SK-N-SH (cell line): ENCODE data around the gene KCNN1.

Source experiments
- EP300 ChIP-seq, 2 experiments: IDR thresholded peaks; 2 replicates each; pipeline versions ENCODE4 v1.4.0 to v1.6.1; 2012; ENCODE audit warnings: borderline replicate concordance in 1 of 2, low read depth in 1 of 2, low read length in 1 of 2
- EZH2phosphoT487 ChIP-seq: fragments of 200-600 bp; sonication (generic); IDR thresholded peaks from 2 replicates; pipeline ENCODE4 v1.6.1; 2017; ENCODE audit warnings: low read depth, mixed run types, mild to moderate bottlenecking, antibody characterized with exemption, moderate library complexity, borderline replicate concordance
- GABPA ChIP-seq: IDR thresholded peaks from 2 replicates; pipeline ENCODE4 v1.4.0; 2012; ENCODE audit warnings: low read depth, mild to moderate bottlenecking
- NFIC ChIP-seq: IDR thresholded peaks from 2 replicates; pipeline ENCODE4 v1.4.0; 2012; ENCODE audit warnings: borderline replicate concordance
- RFX5 ChIP-seq: IDR thresholded peaks from 2 replicates; pipeline ENCODE4 v1.6.1; 2012; ENCODE audit warnings: mild to moderate bottlenecking, improper control_type of control experiment, low read length
- RXRA ChIP-seq: IDR thresholded peaks from 2 replicates; pipeline ENCODE4 v1.4.0; 2012; ENCODE audit warnings: low read depth, mild to moderate bottlenecking, borderline replicate concordance
- SIN3A ChIP-seq: IDR thresholded peaks from 2 replicates; pipeline ENCODE4 v1.6.1; 2012; ENCODE audit warnings: low read depth, mild to moderate bottlenecking, low read length, moderate library complexity, borderline replicate concordance
- TAF1 ChIP-seq: IDR thresholded peaks from 2 replicates; pipeline ENCODE4 v1.6.1; 2012; ENCODE audit warnings: low read depth, mild to moderate bottlenecking, low read length, moderate library complexity, borderline replicate concordance
- TF ChIP-seq, protein P1 (sequence below): fragments of 200-600 bp; sonication (generic); IDR thresholded peaks from 2 replicates; pipeline ENCODE4 v1.6.1; 2017; ENCODE audit warnings: antibody characterized with exemption, mild to moderate bottlenecking, moderate library complexity
- TF ChIP-seq, protein P2 (sequence below): fragments of 150-350 bp; IDR thresholded peaks from 2 replicates; pipeline ENCODE4 v1.6.1; 2017; ENCODE audit warnings: antibody characterized with exemption, low read length, low read depth, borderline replicate concordance

DNA sequence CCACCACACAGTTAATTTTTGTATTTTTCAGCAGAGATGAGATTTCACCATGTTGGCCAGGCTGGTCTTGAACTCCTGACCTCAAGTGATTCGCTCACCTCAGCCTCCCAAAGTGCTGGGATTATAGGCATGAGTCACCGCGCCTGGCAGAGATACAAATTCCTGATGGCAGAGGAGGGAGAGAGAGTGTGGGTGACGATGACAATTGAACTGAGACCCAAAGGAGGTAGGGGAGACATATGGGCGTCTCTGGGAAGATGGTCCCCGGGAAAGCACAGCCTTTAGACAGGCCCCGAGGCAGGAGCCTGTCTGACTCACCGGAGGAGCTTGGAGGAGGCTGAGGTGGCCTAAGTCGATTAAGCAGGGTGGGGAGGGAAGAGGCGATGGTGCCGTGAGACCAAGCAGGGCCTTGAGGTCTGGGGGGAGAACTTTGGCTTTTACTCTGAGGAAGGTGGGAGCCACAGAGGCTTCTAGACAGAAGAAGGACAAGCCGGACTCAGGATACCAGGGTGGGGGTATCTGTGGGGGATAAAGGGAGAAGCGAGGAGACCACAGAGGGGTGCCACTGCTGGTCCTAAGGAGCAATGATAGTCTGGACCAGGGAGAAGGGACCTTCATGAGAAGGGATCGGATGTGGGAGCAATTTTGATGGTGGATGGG, 79.3 kb downstream of the KCNN1 start:
- TF ChIP-seq GABPA (no peak), EZH2phosphoT487 (no peak), RXRA (peak; percentile 47; the same call in 1 of the 2 replicates), SIN3A (no peak), NFIC (peak; percentile 53), RFX5 (no peak), TAF1 (no peak), EP300 (IDR thresholded peaks at IDR 0.05; ENCODE audit: borderline replicate concordance in 1 of 2, low read depth in 1 of 2, low read length in 1 of 2) (no peak)
- TF ChIP-seq, protein P1, sequence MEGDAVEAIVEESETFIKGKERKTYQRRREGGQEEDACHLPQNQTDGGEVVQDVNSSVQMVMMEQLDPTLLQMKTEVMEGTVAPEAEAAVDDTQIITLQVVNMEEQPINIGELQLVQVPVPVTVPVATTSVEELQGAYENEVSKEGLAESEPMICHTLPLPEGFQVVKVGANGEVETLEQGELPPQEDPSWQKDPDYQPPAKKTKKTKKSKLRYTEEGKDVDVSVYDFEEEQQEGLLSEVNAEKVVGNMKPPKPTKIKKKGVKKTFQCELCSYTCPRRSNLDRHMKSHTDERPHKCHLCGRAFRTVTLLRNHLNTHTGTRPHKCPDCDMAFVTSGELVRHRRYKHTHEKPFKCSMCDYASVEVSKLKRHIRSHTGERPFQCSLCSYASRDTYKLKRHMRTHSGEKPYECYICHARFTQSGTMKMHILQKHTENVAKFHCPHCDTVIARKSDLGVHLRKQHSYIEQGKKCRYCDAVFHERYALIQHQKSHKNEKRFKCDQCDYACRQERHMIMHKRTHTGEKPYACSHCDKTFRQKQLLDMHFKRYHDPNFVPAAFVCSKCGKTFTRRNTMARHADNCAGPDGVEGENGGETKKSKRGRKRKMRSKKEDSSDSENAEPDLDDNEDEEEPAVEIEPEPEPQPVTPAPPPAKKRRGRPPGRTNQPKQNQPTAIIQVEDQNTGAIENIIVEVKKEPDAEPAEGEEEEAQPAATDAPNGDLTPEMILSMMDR, result no peak
- TF ChIP-seq, protein P2, sequence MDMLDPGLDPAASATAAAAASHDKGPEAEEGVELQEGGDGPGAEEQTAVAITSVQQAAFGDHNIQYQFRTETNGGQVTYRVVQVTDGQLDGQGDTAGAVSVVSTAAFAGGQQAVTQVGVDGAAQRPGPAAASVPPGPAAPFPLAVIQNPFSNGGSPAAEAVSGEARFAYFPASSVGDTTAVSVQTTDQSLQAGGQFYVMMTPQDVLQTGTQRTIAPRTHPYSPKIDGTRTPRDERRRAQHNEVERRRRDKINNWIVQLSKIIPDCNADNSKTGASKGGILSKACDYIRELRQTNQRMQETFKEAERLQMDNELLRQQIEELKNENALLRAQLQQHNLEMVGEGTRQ, result no peak
